SK-N-SH (cell line): ENCODE data around the gene SEC61A1. TPM values are rescaled to one million over a fixed set of nuclear protein-coding genes. Genes with fewer than 3 reads are reported as not detected.

Source experiments
- CTCF ChIA-PET: fragments of 300-600, 350-600 bp; formaldehyde crosslinking; extraction: SDS; loops from one replicate; lab custom pipeline; 2021; lab: Yijun Ruan, JAX
- POLR2A ChIA-PET: fragments of 350-600 bp; sonication (Branson Sonifier 250); formaldehyde crosslinking; extraction: SDS; loops from one replicate; lab custom pipeline; 2020; ENCODE audit warnings: antibody characterized with exemption, inconsistent platforms; lab: Yijun Ruan, JAX
- DNase-seq: peaks from one replicate; pipeline ENCODE4 v3.0.0; 2012
- H2AFZ ChIP-seq: fragments of 200-600 bp; sonication (generic); 2 replicates; pipeline ENCODE4 v1.8.1; 2016; ENCODE audit warnings: antibody characterized with exemption, mild to moderate bottlenecking, low read depth
- H3F3A ChIP-seq: fragments of 200-600 bp; sonication (generic); replicated peaks from 2 replicates; pipeline ENCODE3; 2016; ENCODE audit warnings: antibody characterized with exemption, mild to moderate bottlenecking; ENCODE audit not compliant: insufficient read depth
- H3K27ac ChIP-seq, 2 experiments: fragments of 200-500 bp in 1 of 2; fragments of 200-600 bp in 1 of 2; sonication (Bioruptor generic) in 1 of 2; sonication (generic), shearing (Covaris generic) in 1 of 2; 2 replicates each; pipeline versions ENCODE4 v1.5.1 to v1.6.1; 2014 to 2016; ENCODE audit warnings: low read depth in 2 of 2, inconsistent platforms in 1 of 2, low read length in 1 of 2, mild to moderate bottlenecking in 1 of 2, mixed read lengths in 1 of 2
- H3K27me3 ChIP-seq: fragments of 200-600 bp; sonication (generic), shearing (Covaris generic); 2 replicates; pipeline ENCODE4 v1.6.1; 2016; ENCODE audit warnings: mixed run types; ENCODE audit not compliant: insufficient read depth
- H3K36me3 ChIP-seq, 2 experiments: fragments of 200-500 bp in 1 of 2; fragments of 200-600 bp in 1 of 2; sonication (Bioruptor generic) in 1 of 2; sonication (generic) in 1 of 2; replicated peaks in 1 of 2; 2 replicates each; pipeline versions ENCODE3 to v1.5.1; 2014 to 2016; ENCODE audit warnings: low read length in 1 of 2, mild to moderate bottlenecking in 1 of 2; ENCODE audit not compliant: insufficient read depth in 2 of 2, control insufficient read depth in 1 of 2
- H3K4me1 ChIP-seq, 2 experiments: fragments of 200-500 bp in 1 of 2; fragments of 200-600 bp in 1 of 2; sonication (Bioruptor generic) in 1 of 2; sonication (generic), shearing (Covaris generic) in 1 of 2; 2 replicates each; pipeline versions ENCODE4 v1.5.1 to v1.6.1; 2014 to 2016; ENCODE audit warnings: low read depth in 1 of 2, low read length in 1 of 2, mixed run types in 1 of 2; ENCODE audit not compliant: insufficient read depth in 2 of 2, control insufficient read depth in 1 of 2
- H3K4me2 ChIP-seq: fragments of 200-600 bp; sonication (generic), shearing (Covaris generic); 2 replicates; pipeline ENCODE4 v1.6.1; 2017; ENCODE audit warnings: mixed run types
- H3K4me3 ChIP-seq, 2 experiments: fragments of 200-500 bp in 1 of 2; fragments of 200-600 bp in 1 of 2; sonication (Bioruptor generic) in 1 of 2; sonication (generic), shearing (Covaris generic) in 1 of 2; 2 replicates each; pipeline versions ENCODE4 v1.5.1 to v1.8.1; 2014 to 2016; ENCODE audit warnings: low read depth in 2 of 2, inconsistent platforms in 1 of 2, low read length in 1 of 2, mild to moderate bottlenecking in 1 of 2, mixed read lengths in 1 of 2, moderate library complexity in 1 of 2
- H3K79me2 ChIP-seq: fragments of 200-600 bp; sonication (generic); 2 replicates; pipeline ENCODE4 v1.8.1; 2017; ENCODE audit warnings: mild to moderate bottlenecking; ENCODE audit not compliant: insufficient read depth
- H3K9ac ChIP-seq: fragments of 200-600 bp; sonication (generic); 2 replicates; pipeline ENCODE4 v1.6.1; 2017; ENCODE audit warnings: mixed run types
- H3K9me2 ChIP-seq: fragments of 200-600 bp; sonication (generic); 2 replicates; pipeline ENCODE4 v1.6.1; 2017; ENCODE audit warnings: mixed run types
- H3K9me3 ChIP-seq: fragments of 200-600 bp; sonication (generic); 2 replicates; pipeline ENCODE4 v1.6.1; 2017; ENCODE audit warnings: mixed run types, mild to moderate bottlenecking, moderate library complexity
- H4K20me1 ChIP-seq: fragments of 200-600 bp; sonication (generic); 2 replicates; pipeline ENCODE4 v1.6.1; 2017; ENCODE audit warnings: mild to moderate bottlenecking, mixed run types; ENCODE audit not compliant: insufficient read depth
- FOXM1 ChIP-seq: IDR thresholded peaks from 2 replicates; pipeline ENCODE4 v1.4.0; 2012; ENCODE audit warnings: low read depth, mild to moderate bottlenecking
- GATA2 ChIP-seq: sonication (generic); formaldehyde crosslinking; IDR thresholded peaks from 2 replicates; pipeline ENCODE4 v1.5.0; 2020; ENCODE audit warnings: mild to moderate bottlenecking, missing genetic modification reagents
- JUND ChIP-seq: IDR thresholded peaks from 2 replicates; pipeline ENCODE4 v1.4.0; 2012
- NFIC ChIP-seq: IDR thresholded peaks from 2 replicates; pipeline ENCODE4 v1.4.0; 2012; ENCODE audit warnings: borderline replicate concordance
- POLR2AphosphoS5 ChIP-seq: IDR thresholded peaks from 2 replicates; pipeline ENCODE4 v1.6.1; 2012; ENCODE audit warnings: low read depth, low read length
- RAD21 ChIP-seq: IDR thresholded peaks from 2 replicates; pipeline ENCODE4 v1.6.1; 2012; ENCODE audit warnings: mild to moderate bottlenecking, low read length
- RCOR1 ChIP-seq: fragments of 150-350 bp; IDR thresholded peaks from 2 replicates; pipeline ENCODE4 v1.6.1; 2017; ENCODE audit warnings: antibody characterized with exemption, low read length
- RXRA ChIP-seq: IDR thresholded peaks from 2 replicates; pipeline ENCODE4 v1.4.0; 2012; ENCODE audit warnings: low read depth, mild to moderate bottlenecking, borderline replicate concordance
- SIN3A ChIP-seq: IDR thresholded peaks from 2 replicates; pipeline ENCODE4 v1.6.1; 2012; ENCODE audit warnings: low read depth, mild to moderate bottlenecking, low read length, moderate library complexity, borderline replicate concordance
- TAF1 ChIP-seq: IDR thresholded peaks from 2 replicates; pipeline ENCODE4 v1.6.1; 2012; ENCODE audit warnings: low read depth, mild to moderate bottlenecking, low read length, moderate library complexity, borderline replicate concordance
- TCF12 ChIP-seq: IDR thresholded peaks from 2 replicates; pipeline ENCODE4 v1.4.0; 2012
- TEAD4 ChIP-seq: IDR thresholded peaks from 2 replicates; pipeline ENCODE4 v1.4.0; 2012; ENCODE audit warnings: mild to moderate bottlenecking, borderline replicate concordance; ENCODE audit not compliant: insufficient read depth
- YY1 ChIP-seq: IDR thresholded peaks from 2 replicates; pipeline ENCODE4 v1.4.0; 2012; ENCODE audit warnings: low read depth, mild to moderate bottlenecking
- WGBS: methylation state at CpG from one replicate; pipeline ENCODE4 v1.1.6; 2017; ENCODE audit warnings: low lambda C conversion rate; 5-methylcytosine and 5-hydroxymethylcytosine counted together
- polyA plus RNA-seq, 3 experiments: library from polyadenylated mRNA; depleted of rRNA; stranded (reverse); fragments of >200 nt; gene quantifications; 2 replicates each; pipeline ENCODE4 v1.2.3, GENCODE V29; 2012
- TF ChIP-seq, protein P1 (sequence below): IDR thresholded peaks from 2 replicates; pipeline ENCODE4 v1.4.0; 2012; ENCODE audit warnings: low read depth, borderline replicate concordance
- TF ChIP-seq, protein P2 (sequence below): IDR thresholded peaks from 2 replicates; pipeline ENCODE4 v1.4.0; 2012; ENCODE audit warnings: low read depth, borderline replicate concordance
- TF ChIP-seq, protein P3 (sequence below): fragments of 150-350 bp; IDR thresholded peaks from 2 replicates; pipeline ENCODE4 v1.6.1; 2017; ENCODE audit warnings: antibody characterized with exemption, low read length, low read depth, borderline replicate concordance
- TF ChIP-seq, protein P4 (sequence below): IDR thresholded peaks from 2 replicates; pipeline ENCODE4 v1.6.1; 2012; ENCODE audit warnings: mild to moderate bottlenecking, low read depth, low read length, moderate library complexity
- TF ChIP-seq, protein P5 (sequence below): IDR thresholded peaks from 2 replicates; pipeline ENCODE4 v1.4.0; 2012; ENCODE audit warnings: low read depth

Gene SEC61A1
- polyA plus RNA-seq, 1 of the 3 experiments (the other 2 are of a cell fraction), result 153 TPM

DNA sequence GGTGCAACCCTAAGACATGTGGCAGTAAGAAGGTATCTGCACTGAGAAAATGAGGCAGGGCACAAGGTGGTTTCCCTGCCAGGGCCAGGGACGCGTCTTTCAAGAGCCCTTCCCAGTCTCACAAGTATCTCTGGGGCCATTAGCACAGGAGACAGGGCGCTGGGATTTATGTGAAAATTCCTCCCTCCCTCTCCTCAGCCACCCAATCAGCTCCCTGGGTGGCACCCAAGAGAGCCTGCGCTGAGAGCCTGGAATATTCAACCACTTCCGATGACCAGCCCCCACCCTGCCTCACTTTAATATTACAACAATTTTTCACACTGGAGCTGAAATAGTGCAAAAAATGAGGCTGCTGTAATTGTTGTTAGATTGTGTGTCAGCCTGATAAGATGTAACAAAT lies 26.1 kb downstream of the SEC61A1 start:
- Histone ChIP-seq H3K79me2 (peaks cover 6% of the 10 kb centered on the region; the same call in 1 of the 2 replicates), H3K27me3 (no peaks in the 10 kb centered on the region), H4K20me1 (peaks cover 31% of the 10 kb centered on the region), H3K9me3 (no peaks in the 10 kb centered on the region), H3K36me3 (peaks cover 4 to 66% of the 10 kb centered on the region in 2 experiments), H3K4me2 (no peak overlapping the region), H2AFZ (no peak overlapping the region), H3K4me3 (no peak overlapping the region), H3K9me2 (no peaks in the 10 kb centered on the region), H3K9ac (no peak overlapping the region), H3K27ac (no peak overlapping the region), H3F3A (peaks cover 21% of the 10 kb centered on the region), H3K4me1 (peaks cover 0 to 18% of the 10 kb centered on the region in 2 experiments; a peak in 3 of 4 replicates)
- TF ChIP-seq GATA2 (CRISPR knock-in tag), result no peak
- no peak for TF ChIP-seq JUND
- no peak for TF ChIP-seq FOXM1
- no peak for TF ChIP-seq RCOR1
- no peak for DNase-seq
- 89% methylated on average over 5 of the region's 5 CpGs for whole genome bisulfite sequencing
- CTCF ChIA-PET, result interaction anchor here (1.3 to 3.8 kb wide), 3 partner anchors 11 to 22 kb away, joined by 3 to 17 read pairs (median 9); no protein-coding TSS in a partner anchor
- POLR2A ChIA-PET, result no interaction called here

DNA sequence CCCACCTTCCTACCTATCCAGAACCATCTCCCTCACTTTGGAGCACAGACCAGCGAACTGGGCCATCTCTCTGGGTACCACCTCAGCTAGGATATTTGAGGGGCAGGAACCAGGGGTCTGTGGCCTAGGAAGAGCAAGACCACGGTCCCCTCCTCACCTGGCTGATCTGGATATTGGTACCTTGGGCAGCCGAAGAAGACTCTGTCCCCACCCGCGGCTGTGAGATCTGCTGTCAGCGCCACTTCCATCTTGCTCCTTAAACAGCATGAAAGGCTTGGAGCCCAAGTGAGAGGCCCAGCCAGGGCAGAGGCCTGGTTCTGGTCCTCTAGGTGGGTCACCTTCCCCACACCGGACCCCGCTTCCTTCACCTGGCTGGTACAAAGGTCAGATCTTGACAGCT lies 26.6 kb downstream of the SEC61A1 start:
- Histone ChIP-seq H3K79me2 (peaks cover 6% of the 10 kb centered on the region; the same call in 1 of the 2 replicates), H3K4me3 (no peak overlapping the region), H3K4me2 (no peak overlapping the region), H4K20me1 (peaks cover 26% of the 10 kb centered on the region), H2AFZ (no peak overlapping the region), H3K27me3 (no peaks in the 10 kb centered on the region), H3K9me3 (no peaks in the 10 kb centered on the region), H3K27ac (peak overlapping the region in 1 of 2 experiments; percentile 85; a peak in 1 of 4 replicates), H3K9ac (no peak overlapping the region), H3K9me2 (no peaks in the 10 kb centered on the region), H3K4me1 (peaks cover 0 to 18% of the 10 kb centered on the region in 2 experiments; a peak in 3 of 4 replicates), H3K36me3 (peaks cover 4 to 64% of the 10 kb centered on the region in 2 experiments), H3F3A (peaks cover 20% of the 10 kb centered on the region)
- DNase-seq, result no peak
- ChIA-PET POLR2A (no interaction called here), CTCF (interaction anchor here (1.3 to 3.8 kb wide), 3 partner anchors 11 to 23 kb away, joined by 3 to 17 read pairs (median 9); no protein-coding TSS in a partner anchor)
- WGBS, result 90% methylated on average over 6 of the region's 8 CpGs
- TF ChIP-seq RXRA (no peak), TCF12 (no peak), RCOR1 (no peak), TAF1 (no peak), POLR2AphosphoS5 (no peak), NFIC (no peak), TEAD4 (no peak), SIN3A (no peak), RAD21 (no peak), YY1 (no peak), JUND (no peak)
- TF ChIP-seq, protein P1, sequence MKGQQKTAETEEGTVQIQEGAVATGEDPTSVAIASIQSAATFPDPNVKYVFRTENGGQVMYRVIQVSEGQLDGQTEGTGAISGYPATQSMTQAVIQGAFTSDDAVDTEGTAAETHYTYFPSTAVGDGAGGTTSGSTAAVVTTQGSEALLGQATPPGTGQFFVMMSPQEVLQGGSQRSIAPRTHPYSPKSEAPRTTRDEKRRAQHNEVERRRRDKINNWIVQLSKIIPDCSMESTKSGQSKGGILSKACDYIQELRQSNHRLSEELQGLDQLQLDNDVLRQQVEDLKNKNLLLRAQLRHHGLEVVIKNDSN, result no peak
- TF ChIP-seq, protein P2, sequence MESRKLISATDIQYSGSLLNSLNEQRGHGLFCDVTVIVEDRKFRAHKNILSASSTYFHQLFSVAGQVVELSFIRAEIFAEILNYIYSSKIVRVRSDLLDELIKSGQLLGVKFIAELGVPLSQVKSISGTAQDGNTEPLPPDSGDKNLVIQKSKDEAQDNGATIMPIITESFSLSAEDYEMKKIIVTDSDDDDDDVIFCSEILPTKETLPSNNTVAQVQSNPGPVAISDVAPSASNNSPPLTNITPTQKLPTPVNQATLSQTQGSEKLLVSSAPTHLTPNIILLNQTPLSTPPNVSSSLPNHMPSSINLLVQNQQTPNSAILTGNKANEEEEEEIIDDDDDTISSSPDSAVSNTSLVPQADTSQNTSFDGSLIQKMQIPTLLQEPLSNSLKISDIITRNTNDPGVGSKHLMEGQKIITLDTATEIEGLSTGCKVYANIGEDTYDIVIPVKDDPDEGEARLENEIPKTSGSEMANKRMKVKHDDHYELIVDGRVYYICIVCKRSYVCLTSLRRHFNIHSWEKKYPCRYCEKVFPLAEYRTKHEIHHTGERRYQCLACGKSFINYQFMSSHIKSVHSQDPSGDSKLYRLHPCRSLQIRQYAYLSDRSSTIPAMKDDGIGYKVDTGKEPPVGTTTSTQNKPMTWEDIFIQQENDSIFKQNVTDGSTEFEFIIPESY, result no peak
- TF ChIP-seq, protein P3, sequence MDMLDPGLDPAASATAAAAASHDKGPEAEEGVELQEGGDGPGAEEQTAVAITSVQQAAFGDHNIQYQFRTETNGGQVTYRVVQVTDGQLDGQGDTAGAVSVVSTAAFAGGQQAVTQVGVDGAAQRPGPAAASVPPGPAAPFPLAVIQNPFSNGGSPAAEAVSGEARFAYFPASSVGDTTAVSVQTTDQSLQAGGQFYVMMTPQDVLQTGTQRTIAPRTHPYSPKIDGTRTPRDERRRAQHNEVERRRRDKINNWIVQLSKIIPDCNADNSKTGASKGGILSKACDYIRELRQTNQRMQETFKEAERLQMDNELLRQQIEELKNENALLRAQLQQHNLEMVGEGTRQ, result no peak
- TF ChIP-seq, protein P4, sequence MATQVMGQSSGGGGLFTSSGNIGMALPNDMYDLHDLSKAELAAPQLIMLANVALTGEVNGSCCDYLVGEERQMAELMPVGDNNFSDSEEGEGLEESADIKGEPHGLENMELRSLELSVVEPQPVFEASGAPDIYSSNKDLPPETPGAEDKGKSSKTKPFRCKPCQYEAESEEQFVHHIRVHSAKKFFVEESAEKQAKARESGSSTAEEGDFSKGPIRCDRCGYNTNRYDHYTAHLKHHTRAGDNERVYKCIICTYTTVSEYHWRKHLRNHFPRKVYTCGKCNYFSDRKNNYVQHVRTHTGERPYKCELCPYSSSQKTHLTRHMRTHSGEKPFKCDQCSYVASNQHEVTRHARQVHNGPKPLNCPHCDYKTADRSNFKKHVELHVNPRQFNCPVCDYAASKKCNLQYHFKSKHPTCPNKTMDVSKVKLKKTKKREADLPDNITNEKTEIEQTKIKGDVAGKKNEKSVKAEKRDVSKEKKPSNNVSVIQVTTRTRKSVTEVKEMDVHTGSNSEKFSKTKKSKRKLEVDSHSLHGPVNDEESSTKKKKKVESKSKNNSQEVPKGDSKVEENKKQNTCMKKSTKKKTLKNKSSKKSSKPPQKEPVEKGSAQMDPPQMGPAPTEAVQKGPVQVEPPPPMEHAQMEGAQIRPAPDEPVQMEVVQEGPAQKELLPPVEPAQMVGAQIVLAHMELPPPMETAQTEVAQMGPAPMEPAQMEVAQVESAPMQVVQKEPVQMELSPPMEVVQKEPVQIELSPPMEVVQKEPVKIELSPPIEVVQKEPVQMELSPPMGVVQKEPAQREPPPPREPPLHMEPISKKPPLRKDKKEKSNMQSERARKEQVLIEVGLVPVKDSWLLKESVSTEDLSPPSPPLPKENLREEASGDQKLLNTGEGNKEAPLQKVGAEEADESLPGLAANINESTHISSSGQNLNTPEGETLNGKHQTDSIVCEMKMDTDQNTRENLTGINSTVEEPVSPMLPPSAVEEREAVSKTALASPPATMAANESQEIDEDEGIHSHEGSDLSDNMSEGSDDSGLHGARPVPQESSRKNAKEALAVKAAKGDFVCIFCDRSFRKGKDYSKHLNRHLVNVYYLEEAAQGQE, result no peak
- TF ChIP-seq, protein P5, sequence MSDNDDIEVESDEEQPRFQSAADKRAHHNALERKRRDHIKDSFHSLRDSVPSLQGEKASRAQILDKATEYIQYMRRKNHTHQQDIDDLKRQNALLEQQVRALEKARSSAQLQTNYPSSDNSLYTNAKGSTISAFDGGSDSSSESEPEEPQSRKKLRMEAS, result no peak
